LNCAP (cell line): Measurements from ENCODE around the gene MCTP1.

Source experiments
- CTCF ChIP-seq: fragments of 450-650 bp; IDR thresholded peaks from 2 replicates; pipeline ENCODE4 v1.5.1; 2017; ENCODE audit warnings: mild to moderate bottlenecking

The MCTP1 gene

GRCh38 chr5:95081500-95081960 is 203.4 kb downstream of the MCTP1 start:
- no peak for TF ChIP-seq CTCF

GRCh38 chr5:95080441-95080840 is 204.5 kb downstream of the MCTP1 start:
- TF ChIP-seq CTCF: no peak

- TF ChIP-seq CTCF: no peak
Observed at GRCh38 chr5:95080030-95080429, 204.9 kb downstream of the MCTP1 start.

- no peak for TF ChIP-seq CTCF
Observed at GRCh38 chr5:95078868-95079267, 206.0 kb downstream of the MCTP1 start.

GRCh38 chr5:95076395-95077185 is 208.3 kb downstream of the MCTP1 start:
- TF ChIP-seq CTCF: no peak

GRCh38 chr5:95075111-95075510 is 209.8 kb downstream of the MCTP1 start:
- no peak for TF ChIP-seq CTCF

GRCh38 chr5:95072281-95072680 is 212.6 kb downstream of the MCTP1 start:
- no peak for TF ChIP-seq CTCF

GRCh38 chr5:95070866-95071265 is 214.0 kb downstream of the MCTP1 start:
- TF ChIP-seq CTCF: no peak
